UCSD-AML1 (cell line): ENCODE results near the gene CUEDC1.
"Not testable (repeated sequence)": the region's sequence is repeated elsewhere in the genome, so short reads cannot be mapped to it uniquely, and the experiment has no call there.

Source experiments
- DNase-seq: peaks from one replicate; lab custom pipeline; 2025; ENCODE audit not compliant: unreplicated experiment; lab: John Stamatoyannopoulos, UW

The CUEDC1 gene

DNA sequence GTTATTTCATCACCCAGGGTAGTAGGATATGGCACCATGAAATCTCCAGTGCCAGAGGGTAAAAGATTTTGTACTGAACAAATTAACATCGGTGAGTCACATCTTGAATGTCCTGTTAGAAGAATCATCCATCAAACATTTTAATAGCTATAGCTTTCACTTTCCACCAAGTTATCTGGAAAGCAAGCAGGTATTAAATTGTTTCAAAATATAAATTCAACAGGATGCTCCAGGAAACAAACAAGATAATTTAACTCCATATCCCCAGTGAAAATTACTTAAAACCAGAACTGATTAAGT is 30.4 kb upstream of the CUEDC1 start:
- DNase-seq = no peak

DNA sequence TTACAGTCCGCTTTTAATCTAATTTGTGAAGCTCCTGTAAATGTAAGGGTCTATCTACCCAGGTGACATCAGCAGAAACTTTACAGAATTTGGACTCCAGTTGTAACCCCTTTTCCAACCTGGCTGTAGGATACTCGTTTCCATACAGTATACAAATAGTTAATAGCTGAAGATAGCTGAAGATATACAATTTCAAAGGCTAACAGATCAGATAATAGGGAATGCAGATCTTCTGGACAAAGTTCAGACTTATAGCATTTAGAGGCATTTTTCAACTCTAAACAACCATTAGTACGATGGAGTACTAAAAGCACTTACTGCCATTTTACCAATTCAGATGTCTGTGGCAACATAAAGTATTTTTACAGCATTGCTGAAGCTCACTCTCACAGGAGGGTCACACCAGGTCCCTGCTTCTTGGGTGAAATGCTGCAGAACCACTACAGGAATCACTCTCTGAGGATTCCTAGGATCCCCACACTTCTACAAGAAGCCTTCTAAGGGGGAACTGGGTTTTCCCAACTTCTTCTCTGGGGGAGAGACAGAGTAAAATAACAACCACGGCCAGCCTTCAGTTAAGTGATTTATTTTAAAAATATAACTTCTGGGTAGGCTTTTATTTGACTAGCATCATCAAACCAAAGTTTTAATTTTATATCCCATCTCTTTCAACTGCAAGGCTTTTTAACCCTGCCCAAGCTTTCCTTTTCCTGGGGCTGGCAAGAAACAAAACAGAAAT is 29.9 kb upstream of the CUEDC1 start:
- DNase-seq = no peak

DNA sequence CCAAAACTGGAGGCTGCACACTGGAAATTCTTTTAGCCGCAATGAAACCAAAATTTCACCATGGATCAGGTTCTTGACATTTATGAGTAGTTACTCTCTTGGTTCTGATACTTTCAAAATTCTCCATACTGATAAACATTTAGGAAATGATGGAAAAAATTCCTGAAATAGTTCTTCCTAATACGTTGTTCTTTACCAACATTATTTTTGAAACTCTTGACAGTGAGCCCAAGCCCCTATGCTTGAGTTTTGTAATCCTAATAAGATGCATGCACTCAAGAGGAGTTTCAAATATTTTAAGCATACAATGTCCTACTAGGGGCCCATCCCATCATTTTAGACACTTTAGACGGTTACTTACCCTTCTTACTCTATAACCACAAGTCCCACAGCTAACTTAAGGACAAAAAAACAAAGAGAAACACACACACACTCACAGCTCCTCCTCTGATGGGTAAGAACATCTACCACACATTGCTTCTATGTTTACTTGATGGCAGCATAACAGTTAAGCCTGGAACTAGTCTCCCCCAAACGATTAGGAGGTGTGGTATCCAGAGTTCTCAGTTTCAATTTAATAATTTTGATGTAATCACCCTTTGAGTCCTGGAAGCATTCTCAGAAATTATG is 29.2 kb upstream of the CUEDC1 start:
- no peak for DNase-seq

DNA sequence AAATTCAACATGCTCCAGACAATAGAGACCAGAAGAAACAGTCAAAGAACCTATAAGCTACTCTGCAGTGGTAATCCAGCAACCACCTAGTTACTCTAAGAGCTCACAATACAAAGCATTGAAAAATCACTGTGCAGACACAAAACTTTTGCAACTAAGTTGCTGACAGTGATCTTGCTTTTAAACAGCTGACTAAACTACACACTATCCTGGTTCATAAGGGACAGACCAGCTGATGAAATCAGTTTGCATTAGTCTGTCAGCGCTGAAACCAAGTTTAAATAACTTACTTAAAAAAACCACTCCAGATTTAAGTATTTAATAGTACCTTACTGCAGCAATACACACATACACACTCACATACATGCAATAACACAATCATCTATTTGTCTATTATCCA is 28.2 kb upstream of the CUEDC1 start:
- no peak for DNase-seq

DNA sequence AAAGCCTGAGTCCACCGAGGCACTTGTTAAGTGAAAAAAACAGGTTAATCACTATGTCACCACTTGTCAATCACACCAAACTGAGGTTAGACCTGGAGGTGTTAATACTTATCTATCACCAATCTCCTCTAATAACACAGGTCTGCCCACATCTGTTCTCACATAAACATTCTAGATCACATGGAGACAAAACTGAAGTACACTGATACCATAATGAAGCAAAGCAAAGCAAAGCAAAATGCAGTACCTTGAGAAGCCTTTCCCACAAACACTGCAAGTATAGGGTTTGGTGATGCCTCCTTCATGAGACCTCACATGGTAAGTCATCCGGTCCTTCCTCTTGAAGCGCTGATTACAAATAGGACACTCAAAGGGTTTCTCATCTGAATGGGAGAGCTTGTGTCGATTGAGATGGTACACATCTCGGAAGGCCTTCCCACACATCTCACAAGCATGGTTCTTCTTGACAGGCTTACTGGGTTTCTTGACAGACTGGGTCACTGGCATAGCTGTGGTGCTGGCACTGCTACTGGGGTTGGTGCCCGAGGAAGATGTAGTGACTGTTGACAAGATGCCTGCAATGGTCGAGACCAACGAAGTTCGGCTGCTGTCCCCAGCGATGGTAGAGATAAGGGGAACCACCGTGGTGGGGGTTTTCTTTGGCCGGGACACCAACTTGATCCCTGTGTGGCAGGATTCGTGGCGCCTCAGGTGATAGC is 27.4 kb upstream of the CUEDC1 start:
- no peak for DNase-seq

DNA sequence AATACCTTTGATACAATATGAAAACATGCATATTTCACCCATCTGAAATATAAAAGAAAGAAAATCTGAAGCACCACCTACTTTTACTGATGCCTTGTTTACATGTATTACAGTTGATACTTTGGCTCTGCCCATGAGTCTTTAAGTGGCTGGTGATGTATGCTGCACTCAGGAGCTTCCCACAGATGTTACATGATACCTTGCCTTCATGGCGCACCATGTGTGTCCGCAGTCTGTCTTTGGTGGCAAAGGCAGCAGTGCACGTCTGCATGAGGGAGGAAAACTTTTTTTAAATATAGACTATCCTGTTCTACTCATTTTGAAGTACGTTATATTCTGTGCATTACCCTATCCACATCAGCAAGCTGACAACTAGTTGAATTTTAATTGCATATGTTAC is 25.3 kb upstream of the CUEDC1 start:
- no peak for DNase-seq

DNA sequence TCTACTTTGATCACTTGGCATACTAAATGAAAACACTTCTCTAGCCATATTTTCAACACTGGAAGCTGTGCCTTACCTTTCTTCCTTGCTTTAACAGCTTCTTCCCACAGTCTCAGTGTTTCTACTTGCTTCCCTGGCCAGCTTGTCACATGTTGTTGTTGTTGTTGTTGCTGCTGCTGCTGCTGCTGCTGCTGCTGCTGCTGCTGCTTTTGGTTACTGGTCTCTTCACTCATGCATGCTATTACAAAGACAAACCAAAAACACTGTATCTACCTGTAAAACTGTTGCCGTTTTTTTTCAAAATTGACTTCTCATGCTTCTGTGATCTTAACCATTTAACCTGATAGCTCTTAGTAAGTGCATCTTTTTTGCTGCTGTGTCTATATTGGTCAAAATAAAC is 23.9 kb upstream of the CUEDC1 start:
- no peak for DNase-seq

DNA sequence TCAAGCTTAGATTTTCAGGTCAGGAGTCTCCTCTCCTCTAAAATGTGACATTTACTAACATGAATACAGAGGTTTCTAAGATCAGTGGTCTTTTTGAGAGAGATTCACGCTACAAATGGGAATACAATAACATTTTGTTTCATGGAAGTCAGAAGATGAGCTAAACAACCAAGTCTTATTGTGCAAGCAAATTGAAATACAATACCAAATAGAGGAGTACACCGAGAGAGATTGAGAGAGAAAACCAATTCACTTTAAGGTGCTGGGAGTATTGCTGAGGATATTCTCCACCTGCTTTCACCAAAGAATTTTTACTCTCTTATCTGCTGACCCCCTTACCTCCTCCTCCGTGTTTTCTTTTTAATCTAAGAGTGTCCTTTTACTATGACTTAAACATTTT is 21.4 kb upstream of the CUEDC1 start:
- DNase-seq = no peak

DNA sequence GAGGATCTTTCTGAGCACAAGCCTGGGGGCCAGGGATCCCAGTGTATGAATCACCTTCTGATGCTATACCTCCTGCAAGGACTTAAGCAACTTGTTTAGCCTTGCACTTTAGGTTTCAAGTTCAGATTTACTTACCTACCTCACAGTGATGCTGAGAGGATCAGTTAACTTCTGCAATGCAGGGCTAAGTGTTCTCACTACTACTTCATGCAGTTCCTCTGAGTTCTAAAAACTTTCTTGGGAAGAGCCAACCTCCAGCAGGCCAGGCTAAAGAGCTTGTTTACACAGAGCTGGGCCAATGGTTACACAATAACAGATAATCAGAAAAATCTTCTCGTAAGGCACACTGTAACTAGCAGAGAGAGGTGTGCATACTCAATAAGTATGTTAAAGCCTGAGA is 19.8 kb upstream of the CUEDC1 start:
- DNase-seq = no peak

DNA sequence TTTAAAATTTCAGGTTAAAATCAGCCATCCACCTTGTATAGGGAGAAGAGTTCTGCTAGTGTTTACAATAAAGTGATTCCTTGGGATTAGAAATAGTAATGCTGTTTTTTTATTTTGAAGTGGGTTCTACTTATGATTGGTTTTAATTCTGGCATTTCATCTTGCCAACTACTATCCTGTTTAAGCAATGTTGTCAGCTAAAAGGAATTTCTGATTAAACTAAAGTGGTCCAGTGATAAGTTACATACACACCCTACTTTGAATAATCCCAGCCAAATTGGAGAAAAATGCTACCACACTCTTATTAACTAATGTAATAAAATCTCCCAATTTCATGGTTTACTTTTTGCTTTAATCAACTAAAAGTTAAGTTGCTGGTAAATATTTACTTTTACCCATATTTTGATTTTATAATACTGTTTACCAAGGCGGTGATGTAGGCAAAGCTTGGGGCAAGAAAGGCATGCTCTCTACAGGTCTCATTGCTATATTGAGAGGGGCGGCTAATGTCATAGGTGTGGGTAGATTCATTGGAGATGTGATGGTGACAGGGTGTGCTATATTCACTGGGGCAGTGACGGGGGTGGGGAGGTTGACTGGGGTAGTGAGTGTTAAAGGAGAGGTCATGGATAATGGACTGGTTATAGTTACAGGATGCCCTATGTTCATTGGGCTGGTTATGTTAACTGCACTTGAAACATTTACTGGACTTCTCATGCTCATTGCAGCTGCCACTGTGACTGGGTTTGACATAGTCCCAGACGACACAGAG is 19.0 kb upstream of the CUEDC1 start:
- not testable (repeated sequence) for DNase-seq

DNA sequence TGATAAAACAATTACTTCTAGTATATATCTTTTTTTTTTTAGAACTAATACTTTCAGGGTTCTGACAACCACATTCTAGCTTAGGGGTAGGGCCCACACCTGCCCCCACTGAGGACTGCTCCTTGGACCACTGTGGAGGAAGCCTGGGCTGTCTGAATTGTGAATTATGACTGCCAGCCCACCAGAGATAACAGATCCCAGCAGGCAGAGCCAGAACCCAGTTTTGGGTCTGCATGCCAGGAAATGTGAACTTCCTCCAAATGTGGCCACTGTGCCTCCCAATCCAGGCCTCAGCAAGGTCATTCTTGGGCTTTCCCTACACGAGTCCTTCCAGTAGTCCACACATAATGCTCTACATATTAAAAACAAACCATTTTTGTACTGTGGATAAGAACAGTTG is 16.9 kb upstream of the CUEDC1 start:
- DNase-seq = no peak

DNA sequence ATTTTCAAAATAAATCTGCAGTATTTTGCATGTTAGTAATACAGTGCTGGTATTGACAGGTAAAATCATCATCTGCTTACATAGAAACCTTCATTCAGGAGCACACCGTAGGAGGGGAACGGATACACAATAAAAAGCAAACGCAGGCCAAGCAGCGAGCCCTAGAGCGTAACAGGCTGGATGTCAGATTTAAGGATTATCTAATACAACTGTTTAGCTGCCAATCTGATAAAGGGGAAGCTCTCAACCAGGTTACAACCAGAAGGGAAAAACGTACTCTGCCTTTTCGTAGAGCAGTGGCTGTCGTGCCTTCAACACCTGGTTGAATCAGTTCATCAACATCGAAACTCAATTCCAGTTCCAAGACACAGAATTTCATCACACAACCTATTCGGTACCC is 16.4 kb upstream of the CUEDC1 start:
- DNase-seq = no peak

DNA sequence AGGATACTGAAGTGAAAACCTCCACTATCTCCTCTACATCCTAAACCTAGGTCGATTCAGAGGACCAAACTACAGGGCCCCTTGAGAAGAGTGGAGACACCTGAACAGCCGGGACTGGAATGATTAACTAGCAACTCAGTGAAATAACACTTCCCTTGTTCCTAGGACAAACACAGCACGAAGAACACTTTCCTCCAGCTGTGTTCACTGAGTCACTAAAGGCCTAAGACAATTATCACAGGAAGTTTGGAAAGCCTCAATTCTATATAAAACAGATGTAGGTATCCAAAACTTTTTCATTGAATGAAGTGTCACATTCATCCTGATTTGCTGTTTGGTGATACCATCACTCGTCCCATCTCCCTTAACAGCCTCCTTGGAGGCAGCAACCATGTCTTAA is 15.5 kb upstream of the CUEDC1 start:
- no peak for DNase-seq

DNA sequence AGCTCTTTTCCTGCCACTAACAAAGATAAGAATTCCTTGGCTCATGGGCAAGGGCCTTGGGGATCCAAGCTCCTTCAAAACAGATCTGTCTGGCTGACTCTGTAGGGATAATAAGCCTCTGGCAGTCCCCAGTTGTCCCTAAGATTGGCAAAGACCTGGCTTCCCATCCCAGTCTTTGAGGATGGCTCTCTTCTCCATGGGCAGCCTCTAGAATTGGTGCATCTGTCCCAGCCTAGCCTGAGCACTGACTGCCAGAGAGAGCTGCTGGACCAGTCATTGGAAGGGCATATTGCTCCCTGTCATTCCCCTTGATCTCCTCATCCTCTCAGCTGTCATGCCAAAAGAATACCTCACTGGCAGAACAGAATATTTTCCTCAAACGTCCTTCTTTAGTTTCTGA is 13.2 kb upstream of the CUEDC1 start:
- no peak for DNase-seq

DNA sequence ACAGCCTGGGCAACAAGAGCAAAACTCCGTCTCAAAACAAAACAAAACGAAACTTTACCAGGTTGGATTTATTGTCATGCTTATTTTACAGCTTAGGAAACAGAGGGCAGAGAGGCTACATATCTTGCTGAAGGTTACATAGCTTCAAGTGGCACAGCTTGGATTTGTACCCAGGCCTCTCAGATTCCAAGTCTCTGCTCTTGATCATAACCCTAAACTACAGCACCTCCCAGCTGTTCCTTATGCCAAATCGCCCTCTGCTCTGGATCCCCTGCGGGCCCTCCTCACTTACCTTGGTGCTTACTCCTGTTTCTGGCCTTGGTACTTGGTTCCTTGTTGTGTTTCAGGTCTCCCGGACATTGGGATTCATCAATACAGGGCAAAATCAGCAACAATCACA is 11.7 kb upstream of the CUEDC1 start:
- no peak for DNase-seq

DNA sequence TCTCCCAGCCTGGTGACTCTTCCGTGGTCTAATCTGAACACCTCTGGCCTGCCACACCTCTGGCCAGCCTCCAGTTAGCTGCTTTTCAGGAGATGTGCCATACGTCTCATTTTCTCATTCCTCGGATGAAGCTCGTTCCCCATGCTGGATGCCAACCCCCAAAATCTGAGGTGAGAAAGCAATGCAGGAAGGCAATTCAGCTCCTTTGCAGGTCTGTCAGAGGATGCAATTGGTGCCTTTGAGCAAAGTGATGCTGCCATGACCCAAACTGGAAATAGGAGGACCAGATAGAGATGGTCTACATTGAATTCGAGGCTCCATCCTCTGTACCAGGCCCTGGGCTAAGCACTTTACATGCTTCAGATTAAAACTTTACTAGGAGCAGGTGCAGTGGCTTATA is 11.0 kb upstream of the CUEDC1 start:
- no peak for DNase-seq

DNA sequence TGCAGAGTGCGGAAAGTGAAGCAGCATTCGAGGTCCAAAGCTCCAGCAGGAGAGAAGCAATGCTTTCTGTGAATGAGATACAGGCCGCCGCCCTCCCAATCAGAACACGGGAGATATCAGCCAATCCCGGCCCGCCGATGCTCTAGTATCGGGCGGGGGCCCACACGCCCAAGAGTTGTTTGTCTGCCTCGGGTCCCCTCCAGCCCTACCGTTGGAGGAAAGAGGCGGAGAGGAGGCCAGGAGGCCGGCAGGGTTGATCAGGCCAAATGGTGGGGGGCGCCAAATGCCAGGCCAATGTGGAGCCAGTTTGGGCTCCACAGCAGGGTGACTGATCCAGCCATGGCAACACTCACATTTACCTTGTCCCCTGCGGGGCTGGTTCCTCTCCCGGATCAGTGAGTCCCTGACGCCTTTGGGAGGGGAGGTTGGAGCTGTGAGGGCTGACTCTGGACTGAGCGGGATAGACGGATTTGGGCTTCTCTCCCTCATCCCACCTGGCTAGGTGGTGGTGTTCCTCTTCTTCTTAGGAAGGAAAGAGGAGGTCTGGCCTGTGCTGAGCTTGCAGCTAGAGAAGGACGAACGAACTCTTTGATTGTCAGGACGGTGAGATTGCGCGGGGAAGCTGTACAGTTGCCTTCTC is 10.4 kb upstream of the CUEDC1 start:
- no peak for DNase-seq

DNA sequence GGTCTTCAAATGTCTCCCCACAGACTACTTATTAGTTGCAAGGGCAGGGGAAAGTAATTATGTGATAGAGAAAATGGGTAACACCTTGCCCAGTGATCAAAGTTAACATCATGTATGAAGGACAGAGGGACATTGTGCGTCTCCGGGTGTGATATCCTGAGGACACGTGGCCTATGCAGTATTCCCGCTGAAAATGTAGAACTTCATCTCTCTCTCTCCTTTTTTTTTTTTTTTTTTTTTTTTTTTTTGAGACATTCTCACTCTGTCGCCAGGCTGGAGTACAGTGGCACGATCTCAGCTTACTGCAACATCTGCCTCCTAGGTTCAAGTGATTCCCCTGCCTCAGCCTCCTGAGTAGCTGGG is 7.9 kb upstream of the CUEDC1 start:
- DNase-seq = no peak

DNA sequence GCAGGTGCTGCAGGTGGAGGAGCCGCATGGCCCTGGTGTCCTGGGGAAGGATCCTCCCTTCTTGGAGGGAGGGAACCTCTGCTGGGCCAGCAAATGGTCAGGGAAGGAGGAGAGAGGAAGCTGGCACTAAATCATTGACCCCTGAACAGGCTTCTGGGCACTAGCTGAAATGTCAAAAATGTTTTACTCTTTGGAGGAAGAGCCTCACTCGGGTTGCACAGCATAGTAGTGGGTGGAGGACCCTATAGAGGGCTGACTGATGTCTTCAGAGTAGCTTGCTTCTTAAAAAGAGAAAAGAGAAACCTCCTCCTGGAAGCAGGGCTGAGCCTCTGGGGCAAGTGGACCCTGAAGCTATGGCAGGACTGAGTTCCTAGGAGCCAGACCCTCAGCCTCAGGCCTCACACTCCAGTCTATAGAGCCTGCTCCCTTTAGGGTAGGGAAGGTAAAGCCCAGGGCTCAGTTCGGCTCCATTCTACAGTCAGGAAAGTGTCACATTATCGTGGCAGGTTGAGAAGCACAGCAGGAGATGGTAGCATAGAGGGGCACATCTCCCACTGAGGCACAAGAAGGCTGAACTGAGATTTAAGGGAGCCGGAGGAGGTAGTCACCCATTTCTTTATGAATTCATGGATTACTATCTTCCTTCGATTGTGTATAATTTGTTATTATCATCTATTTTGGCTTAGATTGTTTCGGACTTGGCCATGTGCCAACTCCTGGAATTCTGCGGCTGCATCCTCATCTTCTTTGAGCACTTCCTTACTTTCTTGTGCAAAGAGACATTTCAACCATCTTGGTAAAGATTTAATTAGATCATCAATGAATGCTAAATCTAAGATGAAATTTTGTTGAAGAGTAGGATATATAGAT is 7.3 kb upstream of the CUEDC1 start:
- DNase-seq = no peak

DNA sequence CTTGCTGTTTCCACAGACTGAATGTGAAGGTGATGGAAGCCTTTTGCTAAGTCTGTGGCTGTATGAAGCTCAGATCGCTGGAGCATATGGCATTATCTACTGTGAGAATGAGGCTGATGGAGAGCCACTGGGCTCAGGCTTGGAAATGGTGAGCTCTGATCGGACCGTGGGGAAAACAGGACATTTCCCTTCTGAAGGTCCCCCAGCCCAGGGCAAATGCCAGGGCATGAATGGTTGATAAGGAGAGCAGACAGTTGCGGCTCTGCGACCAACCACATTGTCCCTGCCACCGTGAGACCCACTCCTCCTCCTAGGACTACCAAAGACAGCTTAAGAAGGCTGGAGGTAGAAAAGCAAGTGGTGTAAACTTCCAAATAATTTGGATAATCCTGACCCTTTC is 4.7 kb upstream of the CUEDC1 start:
- no peak for DNase-seq

DNA sequence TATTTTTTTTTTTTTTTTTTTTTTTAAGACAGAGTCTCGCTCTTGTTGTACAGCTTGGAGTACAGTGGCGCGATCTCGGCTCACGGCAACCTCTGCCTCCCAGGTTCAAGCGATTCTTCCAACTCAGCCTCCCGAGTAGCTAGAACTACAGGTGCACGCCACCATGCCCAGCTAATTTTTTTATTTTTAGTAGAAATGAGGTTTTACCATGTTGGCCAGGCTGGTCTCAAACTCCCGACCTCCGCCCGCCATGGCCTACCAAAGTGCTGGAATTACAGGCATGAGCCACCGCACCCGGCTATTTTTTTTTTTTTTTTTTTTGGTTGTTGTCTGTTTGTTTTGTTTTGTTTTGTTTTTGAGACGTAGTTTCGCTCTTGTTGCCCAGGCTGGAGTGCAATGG is 3.2 kb upstream of the CUEDC1 start:
- DNase-seq = not testable (repeated sequence)
